Stomach smooth muscle (tissue), 2 donors: ENCODE data around the gene CYP27A1.

Experiments
- H3K27ac ChIP-seq: one replicate; pipeline ENCODE4 v1.7.0; 2013; ENCODE audit warnings: mild to moderate bottlenecking, low read length, inconsistent platforms
- H3K27me3 ChIP-seq, 2 donors: one replicate each; pipeline ENCODE4 v1.7.0; 2013; ENCODE audit warnings: low read length in 2 of 2; ENCODE audit not compliant: insufficient read depth in 2 of 2, control insufficient read depth in 1 of 2
- H3K36me3 ChIP-seq, 2 donors: one replicate each; pipeline ENCODE4 v1.7.0; 2013; ENCODE audit warnings: low read length in 2 of 2; ENCODE audit not compliant: control insufficient read depth in 2 of 2, insufficient read depth in 2 of 2
- H3K4me1 ChIP-seq: one replicate; pipeline ENCODE4 v1.7.0; 2013; ENCODE audit warnings: low read length; ENCODE audit not compliant: control insufficient read depth, insufficient read depth
- H3K4me3 ChIP-seq, 2 donors: one replicate each; pipeline ENCODE4 v1.7.0; 2013; ENCODE audit warnings: low read length in 2 of 2
- H3K9ac ChIP-seq, 2 donors: one replicate each; pipeline ENCODE4 v1.7.0; 2013; ENCODE audit warnings: low read length in 2 of 2, mild to moderate bottlenecking in 1 of 2
- H3K9me3 ChIP-seq, 2 donors: one replicate each; pipeline ENCODE4 v1.7.0; 2013; ENCODE audit warnings: low read length in 2 of 2; ENCODE audit not compliant: control insufficient read depth in 2 of 2
- donor health status: healthy.
- donor health status: Pancreatic carcinoma.

Gene CYP27A1

GRCh38 chr2:218820746-218821369, 38.9 kb downstream of the CYP27A1 start:
- no peaks in the 10 kb centered on the region for H3K27me3 ChIP-seq
- no peaks in the 10 kb centered on the region for H3K4me1 ChIP-seq
- no peak overlapping the region for H3K9ac ChIP-seq
- H3K36me3 ChIP-seq, result peaks cover 0 to 3% of the 10 kb centered on the region in 2 donors
- no peaks in the 10 kb centered on the region for H3K9me3 ChIP-seq
- H3K4me3 ChIP-seq, result no peak overlapping the region
- H3K27ac ChIP-seq, result no peak overlapping the region

- Histone ChIP-seq H3K27me3 (no peaks in the 10 kb centered on the region), H3K27ac (no peak overlapping the region), H3K36me3 (peaks cover 0 to 3% of the 10 kb centered on the region in 2 donors), H3K4me1 (no peaks in the 10 kb centered on the region), H3K9me3 (no peaks in the 10 kb centered on the region), H3K4me3 (no peak overlapping the region), H3K9ac (no peak overlapping the region)
Observed at GRCh38 chr2:218821605-218822211, 39.8 kb downstream of the CYP27A1 start.

GRCh38 chr2:218822622-218823021, 40.7 kb downstream of the CYP27A1 start:
- no peaks in the 10 kb centered on the region for H3K9me3 ChIP-seq
- no peak overlapping the region for H3K4me3 ChIP-seq
- H3K27ac ChIP-seq, result no peak overlapping the region
- H3K27me3 ChIP-seq, result no peaks in the 10 kb centered on the region
- H3K36me3 ChIP-seq, result peaks cover 0 to 3% of the 10 kb centered on the region in 2 donors
- no peaks in the 10 kb centered on the region for H3K4me1 ChIP-seq
- no peak overlapping the region for H3K9ac ChIP-seq

GRCh38 chr2:218823196-218823855, 41.4 kb downstream of the CYP27A1 start:
- H3K4me3 ChIP-seq, result no peak overlapping the region

GRCh38 chr2:218824004-218824403, 42.1 kb downstream of the CYP27A1 start:
- Histone ChIP-seq H3K4me3 (no peak overlapping the region), H3K27ac (no peak overlapping the region), H3K27me3 (peaks cover 0 to 5% of the 10 kb centered on the region in 2 donors), H3K9me3 (no peaks in the 10 kb centered on the region), H3K9ac (no peak overlapping the region), H3K36me3 (no peaks in the 10 kb centered on the region), H3K4me1 (no peaks in the 10 kb centered on the region)

More at GRCh38 chr2:218823196-218823855, 41.4 kb downstream of the CYP27A1 start:
- H3K4me1 ChIP-seq, result no peaks in the 10 kb centered on the region
- H3K27me3 ChIP-seq, result peaks cover 0 to 2% of the 10 kb centered on the region in 2 donors
- H3K9ac ChIP-seq, result no peak overlapping the region
- no peak overlapping the region for H3K27ac ChIP-seq
- H3K9me3 ChIP-seq, result no peaks in the 10 kb centered on the region
- peaks cover 0 to 1% of the 10 kb centered on the region in 2 donors for H3K36me3 ChIP-seq

- no peak overlapping the region for H3K27ac ChIP-seq
- H3K27me3 ChIP-seq, result peaks cover 0 to 12% of the 10 kb centered on the region in 2 donors
- no peaks in the 10 kb centered on the region for H3K9me3 ChIP-seq
- H3K4me3 ChIP-seq, result no peak overlapping the region
- no peak overlapping the region for H3K9ac ChIP-seq
- peaks cover 12% of the 10 kb centered on the region for H3K4me1 ChIP-seq
- no peaks in the 10 kb centered on the region for H3K36me3 ChIP-seq
Observed at GRCh38 chr2:218826791-218827190, 44.8 kb downstream of the CYP27A1 start.

GRCh38 chr2:218827701-218828476, 45.9 kb downstream of the CYP27A1 start:
- H3K4me1 ChIP-seq, result peaks cover 20% of the 10 kb centered on the region
- H3K9ac ChIP-seq, result no peak overlapping the region
- no peaks in the 10 kb centered on the region for H3K36me3 ChIP-seq
- H3K27me3 ChIP-seq, result peaks cover 0 to 21% of the 10 kb centered on the region in 2 donors
- H3K4me3 ChIP-seq, result no peak overlapping the region
- no peaks in the 10 kb centered on the region for H3K9me3 ChIP-seq
- no peak overlapping the region for H3K27ac ChIP-seq

GRCh38 chr2:218828477-218828778, 46.5 kb downstream of the CYP27A1 start:
- no peak overlapping the region for H3K9ac ChIP-seq
- H3K9me3 ChIP-seq, result no peaks in the 10 kb centered on the region
- no peak overlapping the region for H3K4me3 ChIP-seq
- H3K36me3 ChIP-seq, result no peaks in the 10 kb centered on the region
- peaks cover 0 to 24% of the 10 kb centered on the region in 2 donors for H3K27me3 ChIP-seq
- H3K4me1 ChIP-seq, result peaks cover 22% of the 10 kb centered on the region
- H3K27ac ChIP-seq, result no peak overlapping the region

GRCh38 chr2:218829868-218830451, 48.0 kb downstream of the CYP27A1 start:
- peaks cover 26% of the 10 kb centered on the region for H3K4me1 ChIP-seq
- no peak overlapping the region for H3K9ac ChIP-seq
- H3K4me3 ChIP-seq, result no peak overlapping the region
- no peaks in the 10 kb centered on the region for H3K9me3 ChIP-seq
- H3K27ac ChIP-seq, result no peak overlapping the region
- no peaks in the 10 kb centered on the region for H3K36me3 ChIP-seq
- H3K27me3 ChIP-seq, result peaks cover 0 to 32% of the 10 kb centered on the region in 2 donors

GRCh38 chr2:218830526-218831306, 48.8 kb downstream of the CYP27A1 start:
- no peaks in the 10 kb centered on the region for H3K9me3 ChIP-seq
- no peak overlapping the region for H3K4me3 ChIP-seq
- no peaks in the 10 kb centered on the region for H3K36me3 ChIP-seq
- H3K4me1 ChIP-seq, result peaks cover 26% of the 10 kb centered on the region
- no peak overlapping the region for H3K9ac ChIP-seq
- H3K27ac ChIP-seq, result no peak overlapping the region
- H3K27me3 ChIP-seq, result peaks cover 0 to 36% of the 10 kb centered on the region in 2 donors
